ENCODE results near the gene MBTD1. TPM values are rescaled to one million over a fixed set of nuclear protein-coding genes. Genes with fewer than 3 reads are reported as not detected.
A peak's percentile ranks its signal among the peaks of the same experiment; 100 is the strongest.

The MBTD1 gene
- total and polyA plus RNA-seq, 2 of the 8 experiments (the other 6 are each of a cell fraction or from before 2014, with no cell fraction given): 20.3 to 51.4 TPM

DNA sequence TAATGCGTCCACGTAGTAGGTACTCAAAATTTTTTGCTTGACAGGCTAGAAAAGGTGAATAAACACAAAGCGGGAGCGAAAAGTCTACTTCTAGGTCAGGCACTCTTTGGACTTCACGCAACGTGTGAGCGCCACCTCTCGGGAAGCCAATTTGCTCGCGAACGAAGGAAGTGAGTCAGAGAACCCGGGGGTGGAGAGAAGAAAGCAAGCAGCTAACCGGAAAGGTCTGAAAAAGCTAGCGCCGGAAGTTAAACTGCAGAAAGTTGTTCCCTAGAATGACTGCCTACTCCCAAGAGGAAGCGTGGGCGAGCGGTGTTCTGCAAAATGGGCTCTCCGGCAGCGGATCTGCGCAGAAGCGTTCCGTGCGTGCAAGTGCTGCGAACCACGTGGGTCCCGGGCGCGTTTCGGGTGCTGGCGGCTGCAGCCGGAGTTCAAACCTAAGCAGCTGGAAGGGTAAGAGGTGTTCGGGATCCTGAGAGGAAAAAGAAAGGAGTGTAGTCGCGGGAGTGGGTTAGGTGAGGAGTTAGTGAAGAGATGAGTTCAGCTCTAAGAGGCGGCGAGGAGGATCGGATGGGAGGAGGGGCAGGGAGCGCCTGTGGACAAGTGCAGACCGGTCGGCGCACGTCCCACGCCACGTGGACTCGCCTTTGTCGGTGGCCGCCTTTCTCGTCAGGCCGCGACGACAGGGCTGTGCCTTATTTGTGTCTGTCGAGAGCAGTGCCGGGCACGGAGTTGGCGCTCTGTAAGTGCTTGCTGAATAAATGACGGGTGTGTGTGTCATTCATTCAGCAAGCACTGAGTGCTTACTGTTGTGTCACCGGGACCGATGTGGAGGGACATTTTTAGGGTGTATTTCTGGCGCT, 106.4 kb downstream of the MBTD1 start, which contains the start of gene NME1 (continued):
- TF ChIP-seq JUN (IDR thresholded peaks at IDR 0.05; ENCODE audit: low read depth, low read length): peak; percentile 62
- TF ChIP-seq TEAD4 (IDR thresholded peaks at IDR 0.05; ENCODE audit: low read depth, low read length): peak; percentile 52; the same call in 1 of the 2 replicates
- TF ChIP-seq BCL11A (IDR thresholded peaks at IDR 0.05; ENCODE audit: low read depth in 2 of 2, low read length in 2 of 2): no peak
- peak; percentile 100 for TF ChIP-seq EGR1 (IDR thresholded peaks at IDR 0.05; ENCODE audit: borderline replicate concordance, low read depth, low read length)
- no peak for TF ChIP-seq CEBPB (IDR thresholded peaks at IDR 0.05; ENCODE audit: low read depth, low read length)
- no peak; the same call in 1 of the 2 replicates for TF ChIP-seq BACH1 (IDR thresholded peaks at IDR 0.05; ENCODE audit: low read length)
- peak; percentile 81 for TF ChIP-seq CHD2 (IDR thresholded peaks at IDR 0.05; ENCODE audit: low read length)
- TF ChIP-seq RFX5 (IDR thresholded peaks at IDR 0.05; ENCODE audit: borderline replicate concordance, low read depth, low read length): no peak
- TF ChIP-seq SAP30 (IDR thresholded peaks at IDR 0.05; ENCODE audit: insufficient read depth, insufficient replicate concordance, low read length): peak; percentile 96
- TF ChIP-seq RXRA (IDR thresholded peaks at IDR 0.05; ENCODE audit: insufficient read depth, low read depth, low read length): 0 out of 2 replicates have a peak, but pooled peaks have one; percentile 61
